Measurements from ENCODE around the gene PKHD1.

PKHD1 gene

GRCh38 chr6:51827580-51827979 lies 259.8 kb downstream of the PKHD1 start:
- H3K4me3 ChIP-seq (ENCODE audit: control insufficient read depth, low read depth, low read length): no peak overlapping the region
- no peak for DNase-seq (ENCODE audit: low read depth)
- no peak for TF ChIP-seq CTCF (IDR thresholded peaks at IDR 0.05; ENCODE audit: control insufficient read depth, insufficient read depth, low read depth, low read length, missing control alignments)

DNA sequence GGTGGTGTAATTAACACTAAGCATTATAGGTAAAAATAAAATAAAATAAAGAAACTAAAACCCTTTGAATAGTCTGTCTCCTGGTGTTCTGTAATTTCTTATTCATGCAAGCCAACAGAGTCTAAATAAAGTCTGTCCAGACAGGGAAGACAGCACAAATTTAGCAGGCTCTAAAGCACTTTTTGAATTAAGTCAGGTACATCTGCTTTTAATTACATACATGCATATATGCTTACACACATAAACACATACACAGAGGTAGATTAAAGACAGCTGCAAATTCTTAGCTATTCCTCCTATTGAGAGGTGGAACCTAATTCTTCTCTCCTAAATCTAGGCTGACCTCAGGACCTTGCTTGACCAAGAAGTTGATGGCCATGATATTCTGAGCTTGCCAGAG lies 262.5 kb downstream of the PKHD1 start:
- DNase-seq (ENCODE audit: low read depth): no peak
- H3K4me3 ChIP-seq (ENCODE audit: control insufficient read depth, low read depth, low read length): no peak overlapping the region
- no peak for TF ChIP-seq CTCF (IDR thresholded peaks at IDR 0.05; ENCODE audit: control insufficient read depth, insufficient read depth, low read depth, low read length, missing control alignments)

GRCh38 chr6:51820555-51820954 lies 266.9 kb downstream of the PKHD1 start:
- TF ChIP-seq CTCF (IDR thresholded peaks at IDR 0.05; ENCODE audit: control insufficient read depth, insufficient read depth, low read depth, low read length, missing control alignments): no peak
- H3K4me3 ChIP-seq (ENCODE audit: control insufficient read depth, low read depth, low read length): no peak overlapping the region
- no peak for DNase-seq (ENCODE audit: low read depth)

DNA sequence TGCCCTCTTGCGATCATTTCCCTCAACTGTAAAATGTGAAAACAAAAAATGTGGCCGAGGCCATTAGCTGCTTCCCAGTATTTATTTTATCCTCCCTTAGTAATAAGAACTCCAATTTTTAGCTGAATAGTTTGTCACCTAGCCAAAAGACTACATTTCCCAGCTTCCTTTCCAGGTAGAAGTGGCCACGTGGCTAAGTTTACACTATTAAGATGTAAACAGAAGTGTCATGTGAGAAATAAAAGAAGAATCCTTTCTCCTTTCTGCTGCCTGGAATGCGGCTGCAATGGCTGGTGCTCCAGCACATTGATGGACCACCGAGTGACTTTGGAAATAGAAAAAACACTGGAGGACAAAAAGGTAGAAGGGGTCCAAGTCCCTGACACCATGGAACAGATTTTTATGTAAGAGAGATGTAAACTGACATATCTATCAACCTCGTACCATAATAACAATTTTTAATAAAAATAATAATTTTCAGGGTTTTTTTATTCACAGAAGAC lies 268.8 kb downstream of the PKHD1 start:
- no peak for DNase-seq (ENCODE audit: low read depth)
- H3K4me3 ChIP-seq (ENCODE audit: control insufficient read depth, low read depth, low read length): no peak overlapping the region
- TF ChIP-seq CTCF (IDR thresholded peaks at IDR 0.05; ENCODE audit: control insufficient read depth, insufficient read depth, low read depth, low read length, missing control alignments): no peak

DNA sequence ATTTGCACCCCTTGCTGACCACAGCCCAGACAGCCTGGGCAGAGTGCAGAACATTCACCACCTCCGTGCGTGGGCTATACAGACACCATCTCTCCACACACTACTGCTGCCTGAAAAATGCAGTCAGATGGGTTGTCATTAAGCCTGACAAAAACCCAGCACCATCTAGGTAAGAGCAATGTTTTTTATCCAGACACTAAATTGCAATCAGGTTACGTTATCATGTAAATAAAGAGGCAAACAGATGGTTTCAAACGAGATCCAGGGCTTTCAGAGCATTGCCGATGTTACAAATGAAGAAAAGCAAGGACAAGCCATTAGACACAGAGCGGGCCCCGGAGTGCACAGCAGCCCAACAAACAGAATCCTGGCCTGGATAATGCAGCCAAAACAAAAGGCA lies 269.6 kb downstream of the PKHD1 start:
- TF ChIP-seq CTCF (IDR thresholded peaks at IDR 0.05; ENCODE audit: control insufficient read depth, insufficient read depth, low read depth, low read length, missing control alignments): no peak
- DNase-seq (ENCODE audit: low read depth): no peak

DNA sequence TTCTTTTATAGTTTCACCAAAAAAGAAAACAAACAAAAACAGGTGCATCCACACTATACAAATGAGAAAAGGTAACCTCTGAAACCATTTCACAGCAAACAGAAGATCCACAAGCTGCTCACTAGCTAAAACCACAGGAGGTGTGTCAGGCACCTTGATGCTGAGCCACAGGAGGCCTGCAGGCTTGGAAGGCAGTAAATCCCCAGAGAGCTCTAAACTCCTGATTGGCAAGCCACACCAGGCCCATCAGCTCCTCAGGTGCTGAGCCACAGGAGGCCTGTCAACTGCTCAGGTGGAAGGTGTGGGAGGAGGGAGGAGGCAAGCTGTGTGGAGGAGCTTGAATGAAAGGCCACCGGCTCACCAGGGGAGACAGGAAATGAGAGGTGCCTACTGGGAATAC lies 273.0 kb downstream of the PKHD1 start:
- no peak for TF ChIP-seq CTCF (IDR thresholded peaks at IDR 0.05; ENCODE audit: control insufficient read depth, insufficient read depth, low read depth, low read length, missing control alignments)
- DNase-seq (ENCODE audit: low read depth): no peak
- H3K4me3 ChIP-seq (ENCODE audit: control insufficient read depth, low read depth, low read length): no peak overlapping the region

More for the DNA sequence above, 269.6 kb downstream of the PKHD1 start:
- no peak overlapping the region for H3K4me3 ChIP-seq (ENCODE audit: control insufficient read depth, low read depth, low read length)

DNA sequence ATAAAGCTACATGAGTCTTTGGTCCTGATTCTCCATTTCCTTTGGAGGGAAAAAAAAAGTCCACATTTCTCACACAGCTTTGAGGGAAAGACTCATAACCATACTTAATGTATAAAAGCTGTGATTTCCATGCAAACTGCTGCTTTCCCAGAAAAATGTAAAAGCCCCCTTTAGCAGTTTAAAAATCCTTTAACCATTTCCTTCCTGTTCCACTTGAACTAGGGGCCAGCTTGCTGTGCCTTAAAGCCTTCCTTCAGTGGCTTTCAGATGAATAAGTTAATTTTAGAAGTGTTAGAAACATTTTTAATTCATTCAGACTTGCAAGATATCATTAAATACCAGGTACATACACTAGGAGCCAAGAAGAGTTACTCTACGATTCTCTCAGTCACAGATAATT lies 273.5 kb downstream of the PKHD1 start:
- no peak overlapping the region for H3K4me3 ChIP-seq (ENCODE audit: control insufficient read depth, low read depth, low read length)
- no peak for TF ChIP-seq CTCF (IDR thresholded peaks at IDR 0.05; ENCODE audit: control insufficient read depth, insufficient read depth, low read depth, low read length, missing control alignments)
- DNase-seq (ENCODE audit: low read depth): no peak
